ENCODE results near the gene SDK2.
"Not testable (repeated sequence)": the region's sequence is repeated elsewhere in the genome, so short reads cannot be mapped to it uniquely, and the experiment has no call there.

- TF ChIP-seq, protein P1, sequence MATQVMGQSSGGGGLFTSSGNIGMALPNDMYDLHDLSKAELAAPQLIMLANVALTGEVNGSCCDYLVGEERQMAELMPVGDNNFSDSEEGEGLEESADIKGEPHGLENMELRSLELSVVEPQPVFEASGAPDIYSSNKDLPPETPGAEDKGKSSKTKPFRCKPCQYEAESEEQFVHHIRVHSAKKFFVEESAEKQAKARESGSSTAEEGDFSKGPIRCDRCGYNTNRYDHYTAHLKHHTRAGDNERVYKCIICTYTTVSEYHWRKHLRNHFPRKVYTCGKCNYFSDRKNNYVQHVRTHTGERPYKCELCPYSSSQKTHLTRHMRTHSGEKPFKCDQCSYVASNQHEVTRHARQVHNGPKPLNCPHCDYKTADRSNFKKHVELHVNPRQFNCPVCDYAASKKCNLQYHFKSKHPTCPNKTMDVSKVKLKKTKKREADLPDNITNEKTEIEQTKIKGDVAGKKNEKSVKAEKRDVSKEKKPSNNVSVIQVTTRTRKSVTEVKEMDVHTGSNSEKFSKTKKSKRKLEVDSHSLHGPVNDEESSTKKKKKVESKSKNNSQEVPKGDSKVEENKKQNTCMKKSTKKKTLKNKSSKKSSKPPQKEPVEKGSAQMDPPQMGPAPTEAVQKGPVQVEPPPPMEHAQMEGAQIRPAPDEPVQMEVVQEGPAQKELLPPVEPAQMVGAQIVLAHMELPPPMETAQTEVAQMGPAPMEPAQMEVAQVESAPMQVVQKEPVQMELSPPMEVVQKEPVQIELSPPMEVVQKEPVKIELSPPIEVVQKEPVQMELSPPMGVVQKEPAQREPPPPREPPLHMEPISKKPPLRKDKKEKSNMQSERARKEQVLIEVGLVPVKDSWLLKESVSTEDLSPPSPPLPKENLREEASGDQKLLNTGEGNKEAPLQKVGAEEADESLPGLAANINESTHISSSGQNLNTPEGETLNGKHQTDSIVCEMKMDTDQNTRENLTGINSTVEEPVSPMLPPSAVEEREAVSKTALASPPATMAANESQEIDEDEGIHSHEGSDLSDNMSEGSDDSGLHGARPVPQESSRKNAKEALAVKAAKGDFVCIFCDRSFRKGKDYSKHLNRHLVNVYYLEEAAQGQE (IDR thresholded peaks at IDR 0.05; ENCODE audit: unreplicated experiment) = not testable (repeated sequence)
- TF ChIP-seq NANOG (IDR thresholded peaks at IDR 0.05; ENCODE audit: borderline replicate concordance); CREB1 (CRISPR knock-in tag; IDR thresholded peaks at IDR 0.05; ENCODE audit: low read depth); EZH2phosphoT487 (IDR thresholded peaks at IDR 0.05; ENCODE audit: unreplicated experiment); POLR2AphosphoS5 (IDR thresholded peaks at IDR 0.05; ENCODE audit: low read depth); EZH2 (IDR thresholded peaks at IDR 0.05; ENCODE audit: low read depth, unreplicated experiment): not testable (repeated sequence)
- TF ChIP-seq CTCF (conservative IDR thresholded peaks at IDR 0.05; ENCODE audit: low read depth in 2 of 2) = peak; percentile 91 to 98
Measured at GRCh38 chr17:73369817-73370490, 274.3 kb downstream of the SDK2 start.
